ENCODE results near the gene HOPX. TPM values are rescaled to one million over a fixed set of nuclear protein-coding genes. Genes with fewer than 3 reads are reported as not detected.
"Not testable (repeated sequence)": the region's sequence is repeated elsewhere in the genome, so short reads cannot be mapped to it uniquely, and the experiment has no call there.

Gene HOPX
- total RNA-seq, 1 experiment from 2014 or later = not detected

DNA sequence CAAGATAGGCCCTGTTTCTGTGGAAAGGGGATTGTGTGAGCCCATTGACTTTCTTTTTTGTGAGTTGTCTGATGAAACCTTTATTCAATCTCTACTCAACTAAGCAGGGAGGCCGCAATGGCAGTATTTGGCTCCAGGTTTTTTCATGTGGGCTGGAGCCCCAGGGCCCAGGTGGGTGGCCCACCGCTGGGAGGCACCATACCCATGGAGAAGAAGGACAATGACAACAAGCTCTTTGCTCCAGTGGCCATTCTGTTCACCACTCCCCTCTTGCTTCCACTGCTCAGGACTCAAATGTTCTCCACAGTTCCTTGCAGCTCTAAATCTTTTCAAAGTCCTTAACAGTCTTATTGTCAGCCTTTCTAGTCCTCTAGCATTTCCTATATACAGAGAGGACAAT is 54.1 kb downstream of the HOPX start:
- DNase-seq (ENCODE audit: low read depth) = no peak

GRCh38 chr4:56626420-56626819 is 54.7 kb downstream of the HOPX start:
- DNase-seq (ENCODE audit: low read depth) = no peak

- DNase-seq (ENCODE audit: low read depth) = no peak
Measured at GRCh38 chr4:56622176-56622575, 58.9 kb downstream of the HOPX start.

DNA sequence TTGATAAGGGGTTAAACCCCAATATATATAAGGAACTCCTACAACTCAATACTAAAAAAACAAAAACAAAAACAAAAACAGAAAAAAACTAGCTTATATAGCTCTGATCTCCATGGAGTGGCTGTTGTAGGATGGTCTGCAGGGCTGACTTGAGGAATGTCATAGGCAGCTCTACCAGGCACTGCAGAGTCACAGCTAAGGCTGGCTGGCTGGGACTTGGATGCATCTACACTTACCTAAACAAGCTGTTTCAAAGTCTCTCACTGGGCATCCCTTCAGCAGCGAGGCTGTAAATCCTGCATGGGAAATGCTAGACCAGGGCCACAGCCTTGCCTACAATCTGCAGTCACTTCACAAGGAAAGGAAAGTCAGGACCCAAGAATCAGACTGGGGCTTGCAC is 61.3 kb downstream of the HOPX start:
- no peak for DNase-seq (ENCODE audit: low read depth)

DNA sequence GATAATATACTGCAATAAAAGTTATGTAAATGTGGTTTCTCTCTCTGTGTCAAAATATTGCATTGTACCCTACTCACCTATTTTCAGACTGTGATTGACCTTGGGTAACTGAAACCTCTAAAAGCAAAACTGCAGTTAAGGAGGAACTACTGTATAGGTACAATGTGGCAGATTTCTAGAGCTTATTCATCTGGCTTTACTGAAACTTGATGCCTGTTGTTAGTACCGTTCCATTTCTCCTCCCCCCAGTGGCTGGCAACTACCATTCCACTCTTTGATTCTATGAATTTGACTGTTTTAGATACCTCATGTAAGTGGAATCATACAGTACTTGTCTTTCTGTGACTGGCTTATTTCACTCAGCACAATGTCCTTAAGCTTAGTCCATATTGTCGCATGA is 61.9 kb downstream of the HOPX start:
- DNase-seq (ENCODE audit: low read depth) = no peak

GRCh38 chr4:56618734-56619133 is 62.4 kb downstream of the HOPX start:
- no peak for DNase-seq (ENCODE audit: low read depth)

DNA sequence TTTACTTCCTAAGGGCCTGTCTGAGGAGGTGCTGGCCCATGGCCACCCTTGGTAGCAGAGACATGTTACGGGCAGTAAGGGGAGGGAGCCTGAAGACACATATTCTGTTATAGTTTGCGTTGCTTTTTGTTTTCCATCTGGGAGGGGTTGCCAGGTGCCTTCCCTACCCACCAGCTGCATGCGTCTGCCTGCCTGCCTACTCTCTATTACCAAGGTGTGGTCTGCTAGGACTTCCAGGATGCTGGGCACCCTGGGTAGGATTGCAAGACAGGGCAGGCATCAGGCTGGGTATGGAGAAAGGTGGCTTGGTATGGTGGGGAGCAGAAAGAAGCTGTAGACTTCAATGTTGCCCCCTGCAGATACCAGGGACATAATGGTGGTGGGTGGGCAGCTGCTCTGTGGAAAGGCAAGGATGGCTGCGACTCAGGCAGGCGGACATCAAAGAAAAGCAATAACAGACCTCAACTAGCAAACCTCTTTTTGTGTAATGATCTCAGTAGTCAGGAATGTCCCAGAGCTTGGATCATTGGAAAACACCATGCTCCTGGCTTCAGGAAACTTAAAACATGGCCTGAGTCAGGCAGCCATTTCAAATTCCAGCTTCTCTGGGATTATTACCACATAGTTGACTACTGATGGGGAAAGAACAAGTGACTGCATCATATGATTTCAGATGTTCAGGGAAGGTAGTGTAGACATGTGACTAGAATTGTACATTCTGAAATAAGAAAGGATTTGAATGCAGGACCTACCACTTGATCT is 67.8 kb downstream of the HOPX start:
- DNase-seq (ENCODE audit: low read depth) = peak; percentile 44

DNA sequence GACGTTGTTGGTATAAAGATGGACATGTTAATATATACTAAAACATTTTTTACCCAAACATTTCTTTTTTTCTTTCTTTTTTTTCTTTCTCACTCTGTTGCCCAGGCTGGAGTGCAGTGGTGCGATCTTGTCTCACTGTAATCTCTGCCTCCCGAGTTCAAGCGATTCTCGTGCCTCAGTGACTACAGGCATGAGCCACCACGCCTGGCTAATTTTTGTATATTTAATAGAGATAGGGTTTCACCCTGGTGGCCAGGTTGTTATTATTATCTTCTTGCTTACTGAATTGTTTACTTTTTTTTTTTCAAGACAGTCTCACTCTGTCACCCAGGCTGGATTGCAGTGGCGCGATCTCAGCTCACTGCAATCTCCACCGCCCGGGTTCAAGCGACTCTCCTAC is 68.8 kb downstream of the HOPX start:
- DNase-seq (ENCODE audit: low read depth) = no peak

- DNase-seq (ENCODE audit: low read depth) = no peak
Measured at GRCh38 chr4:56611501-56611900, 69.6 kb downstream of the HOPX start.

- DNase-seq (ENCODE audit: low read depth) = not testable (repeated sequence)
Measured at GRCh38 chr4:56610170-56610569, 70.9 kb downstream of the HOPX start.

- no peak for DNase-seq (ENCODE audit: low read depth)
Measured at GRCh38 chr4:56607926-56608325, 73.2 kb downstream of the HOPX start.

GRCh38 chr4:56606385-56606784 is 74.7 kb downstream of the HOPX start:
- DNase-seq (ENCODE audit: low read depth) = no peak

- not testable (repeated sequence) for DNase-seq (ENCODE audit: low read depth)
Measured at GRCh38 chr4:56605464-56605863, 75.6 kb downstream of the HOPX start.

DNA sequence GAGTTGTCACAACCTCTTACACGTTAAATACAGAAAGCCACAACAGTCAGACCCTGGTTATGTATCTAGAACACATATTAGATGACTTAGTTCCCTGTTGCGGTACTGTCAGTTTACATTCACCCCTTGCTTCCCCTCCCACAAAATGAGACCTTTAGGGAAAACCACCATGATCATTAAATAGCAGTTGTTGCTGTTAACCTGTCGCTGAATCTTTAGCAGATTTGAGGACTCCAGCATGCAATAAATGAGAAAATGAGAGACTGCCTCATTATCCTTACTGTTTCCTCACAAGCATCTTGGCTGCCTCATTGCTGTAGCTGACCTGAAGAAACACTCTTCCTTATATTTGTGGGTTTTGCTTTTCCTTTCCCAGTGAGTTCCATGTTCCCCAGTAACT is 77.8 kb downstream of the HOPX start:
- DNase-seq (ENCODE audit: low read depth) = no peak

Other genes with a start within 250 kb of the HOPX start
- 22.3 and 26.3 TPM in 2 replicates for gene PPAT, start 245.7 kb downstream of the HOPX start, total RNA-seq (2014; rRNA removed; shearing (Covaris generic))
- 54.3 and 71.5 TPM in 2 replicates for gene PAICS, start 245.0 kb downstream of the HOPX start, total RNA-seq (2014; rRNA removed; shearing (Covaris generic))
- 41.2 and 44.5 TPM in 2 replicates for gene SRP72, start 213.7 kb downstream of the HOPX start, total RNA-seq (2014; rRNA removed; shearing (Covaris generic))
- gene ARL9, start 175.5 kb downstream of the HOPX start, total RNA-seq (2014; rRNA removed; shearing (Covaris generic)) = 0.11 and 0.51 TPM in 2 replicates
- gene SPINK2, start 140.4 kb upstream of the HOPX start, total RNA-seq (2014; rRNA removed; shearing (Covaris generic)) = not detected in 2 replicates
- 13.1 and 13.6 TPM in 2 replicates for gene REST, start 226.6 kb upstream of the HOPX start, total RNA-seq (2014; rRNA removed; shearing (Covaris generic))